ENCODE data around the gene DIS3. TPM values are rescaled to one million over a fixed set of nuclear protein-coding genes. Genes with fewer than 3 reads are reported as not detected.

Gene DIS3
- total and polyA plus RNA-seq, 2 donors (not counting 1 experiment from before 2014, with no cell fraction given), result 31.9 to 41.4 TPM

- no peak overlapping the region for H3K4me3 ChIP-seq (replicated peaks in 1 of 4; ENCODE audit: control extremely low read depth in 1 of 4, insufficient read depth in 1 of 4, low read depth in 3 of 4, low read length in 4 of 4)
- H3K4me2 ChIP-seq (ENCODE audit: extremely low read depth, insufficient read depth, low read length), result no peak overlapping the region
- no peaks in the 10 kb centered on the region for H4K20me1 ChIP-seq (ENCODE audit: control insufficient read depth, extremely low read depth, insufficient read depth, low read length)
- H3K79me2 ChIP-seq (ENCODE audit: control insufficient read depth, insufficient read depth, low read length), result peaks cover 34% of the 10 kb centered on the region
- TF ChIP-seq EZH2 (IDR thresholded peaks at IDR 0.05; ENCODE audit: low read length, missing control alignments) (no peak), CTCF (conservative IDR thresholded peaks at IDR 0.05 in 1 of 2, IDR thresholded peaks at IDR 0.05 in 1 of 2; ENCODE audit: low read depth in 1 of 2, low read length in 2 of 2) (no peak)
- H2AFZ ChIP-seq (ENCODE audit: low read length), result no peak overlapping the region
- H3K36me3 ChIP-seq (ENCODE audit: control insufficient read depth, insufficient read depth, low read length), result peaks cover 5% of the 10 kb centered on the region
- DNase-seq (ENCODE audit: low read depth in 2 of 2), result no peak
- no peaks in the 10 kb centered on the region for H3K9me3 ChIP-seq (ENCODE audit: control insufficient read depth, insufficient read depth, low read depth, low read length)
- no peak overlapping the region for H3K27ac ChIP-seq (ENCODE audit: insufficient read depth, low read length)
- no peak overlapping the region for H3K9ac ChIP-seq (ENCODE audit: insufficient read depth, low read length)
- no peaks in the 10 kb centered on the region for H3K4me1 ChIP-seq (ENCODE audit: control insufficient read depth, extremely low read depth, insufficient read depth, low read length)
- H3K27me3 ChIP-seq (ENCODE audit: control insufficient read depth, insufficient read depth, low read length), result no peaks in the 10 kb centered on the region
Observed at GRCh38 chr13:72716776-72717175, 64.9 kb downstream of the DIS3 start.

Other genes with a start within 250 kb of the DIS3 start
- gene MZT1, start 54.3 kb downstream of the DIS3 start, total RNA-seq, result 6.4 and 12.9 TPM in 2 replicates
- 10.8 and 15.9 TPM in 2 replicates for gene MZT1, start 54.3 kb downstream of the DIS3 start, polyA plus RNA-seq
- 2.3 and 4.8 TPM in 2 replicates for gene BORA, start 54.0 kb downstream of the DIS3 start, total RNA-seq
- gene BORA, start 54.0 kb downstream of the DIS3 start, polyA plus RNA-seq, result 2.0 and 4.1 TPM in 2 replicates
- gene PIBF1, start 233 bp upstream of the DIS3 start, total RNA-seq, result 25.1 and 32.6 TPM in 2 replicates
- 8.7 and 9.6 TPM in 2 replicates for gene PIBF1, start 233 bp upstream of the DIS3 start, polyA plus RNA-seq